Nucleus accumbens (tissue), 56 donors: ENCODE measurements around the gene FRMD1.

Source experiments
- DNase-seq, 56 donors: peaks; one replicate each; lab custom pipeline; 2025; lab: John Stamatoyannopoulos, UW

Gene FRMD1

DNA sequence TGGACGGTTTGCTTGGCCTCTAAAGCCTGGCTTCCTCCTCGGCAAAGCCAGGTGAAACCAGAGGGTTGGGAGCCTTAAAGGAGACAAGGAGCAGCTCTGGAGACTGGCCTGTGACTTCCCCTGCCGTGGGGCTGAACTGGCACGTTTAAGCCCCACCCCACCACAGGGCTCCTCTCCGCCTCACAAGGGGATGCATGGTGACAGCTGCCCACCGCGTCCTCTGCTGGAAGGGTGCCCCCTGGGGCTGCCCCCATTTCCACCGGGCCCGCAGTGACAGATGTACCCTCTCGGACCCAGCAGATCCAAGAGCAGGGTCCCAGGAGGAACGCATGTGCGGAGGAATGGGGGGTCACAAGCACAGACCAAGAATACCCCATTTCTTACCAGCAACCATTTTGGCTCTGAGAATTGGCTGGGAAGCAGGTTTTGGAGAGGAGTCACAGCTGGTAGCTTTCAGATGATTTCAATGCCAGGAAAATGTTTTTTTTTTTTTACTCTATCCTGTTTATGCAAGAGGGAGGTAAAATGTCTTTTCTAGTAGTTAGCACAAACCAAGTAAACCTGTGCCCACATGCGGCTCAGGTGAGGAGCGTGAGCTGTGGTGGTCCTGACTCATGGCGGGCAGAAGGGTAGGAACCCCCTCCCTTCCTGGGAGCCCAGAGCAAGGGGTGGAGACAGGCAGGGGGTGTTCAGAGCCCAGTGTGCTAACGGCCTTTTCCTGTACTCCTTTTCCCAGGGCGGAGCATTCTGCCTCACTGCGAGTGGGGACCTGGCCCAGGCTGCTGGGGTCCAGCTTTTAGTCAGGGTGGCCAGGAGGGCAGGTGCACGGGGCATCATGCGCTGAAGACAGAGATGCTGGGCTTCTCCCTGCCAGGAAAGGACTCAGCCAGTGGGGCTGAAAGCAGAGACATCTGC, 33.0 kb downstream of the FRMD1 start:
- no peak for DNase-seq

DNA sequence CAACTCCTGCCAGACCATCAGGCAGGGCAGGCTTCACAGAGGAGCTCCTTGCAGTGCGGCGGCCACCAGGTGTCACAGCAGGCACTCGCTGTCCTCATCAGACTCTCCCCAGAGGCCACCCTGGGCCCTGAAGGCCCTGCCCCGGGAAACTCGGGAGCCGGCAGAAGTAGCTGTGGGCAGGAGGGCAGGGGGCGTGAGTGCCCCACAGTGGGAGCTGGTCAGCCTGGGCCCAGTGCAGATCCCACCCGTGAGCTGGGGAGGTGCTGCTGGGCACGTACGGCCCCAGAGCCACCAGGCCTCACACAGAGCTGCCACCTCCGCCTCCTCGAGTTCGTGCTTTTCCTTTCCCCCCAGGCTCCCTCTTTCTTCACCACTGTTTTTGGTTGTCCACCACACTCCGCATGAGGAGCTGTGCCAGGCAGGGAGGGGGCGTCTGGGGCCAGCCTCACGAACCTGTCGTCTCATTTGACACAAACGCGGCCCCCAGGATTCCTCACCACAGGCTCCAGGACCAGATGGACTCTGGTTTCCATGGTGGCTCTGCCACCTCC, 33.8 kb downstream of the FRMD1 start:
- no peak for DNase-seq

GRCh38 chr6:168044521-168045130, 34.4 kb downstream of the FRMD1 start:
- DNase-seq: no peak

DNA sequence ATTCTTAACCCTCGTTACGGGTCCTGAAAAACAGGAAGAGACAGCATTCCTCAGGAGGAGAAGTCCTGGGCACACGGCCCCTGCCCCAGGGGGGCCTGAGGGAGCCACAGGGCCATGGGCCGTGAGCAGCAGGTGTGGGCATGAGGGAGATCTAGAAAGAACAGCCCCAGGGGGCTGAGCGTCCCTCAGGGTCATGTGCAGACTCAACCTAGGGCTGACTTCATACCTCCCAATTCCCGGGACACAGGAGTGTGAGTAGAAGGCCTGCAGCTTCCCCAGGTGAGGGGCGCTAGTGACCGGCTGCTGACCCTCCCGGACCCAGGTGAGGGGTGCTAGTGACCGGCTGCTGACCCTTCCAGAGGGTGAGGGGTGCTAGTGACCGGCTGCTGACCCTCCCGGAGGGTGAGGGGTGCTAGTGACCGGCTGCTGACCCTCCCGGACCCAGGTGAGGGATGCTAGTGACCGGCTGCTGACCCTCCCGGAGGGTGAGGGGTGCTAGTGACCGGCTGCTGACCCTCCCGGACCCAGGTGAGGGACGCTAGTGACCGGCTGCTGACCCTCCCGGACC, 35.1 kb downstream of the FRMD1 start:
- DNase-seq: no peak

DNA sequence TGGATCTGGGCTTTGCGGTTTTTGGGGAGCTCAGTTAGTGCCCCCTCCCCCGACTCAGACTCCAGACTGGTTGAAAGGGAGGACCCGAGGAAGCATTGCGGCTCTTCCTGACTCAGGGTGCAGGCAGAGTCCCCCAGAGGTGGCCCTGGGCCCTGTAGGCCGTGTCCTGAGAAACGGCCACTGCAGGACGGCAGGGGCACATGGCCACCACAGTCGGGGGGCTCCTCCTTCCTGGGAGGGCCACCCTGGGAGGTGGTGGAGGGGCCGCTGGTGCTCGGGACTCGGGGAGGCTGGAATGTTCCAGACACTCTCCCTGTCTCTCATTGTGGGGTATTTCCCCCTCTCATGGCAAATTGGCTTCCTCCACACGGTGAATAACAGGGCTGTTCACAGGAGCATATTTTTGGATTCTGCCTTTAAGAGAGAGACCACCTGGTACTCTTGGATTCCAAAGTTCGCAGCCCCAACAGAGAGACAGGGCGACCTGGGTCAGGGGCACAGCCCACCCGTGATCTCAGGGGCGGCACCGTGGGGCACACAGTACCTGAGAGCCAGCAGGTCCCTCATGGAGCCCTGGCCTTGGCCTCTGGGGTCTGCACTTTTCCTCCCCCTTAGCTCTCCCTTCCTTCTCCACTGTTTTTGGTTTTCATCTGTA, 35.7 kb downstream of the FRMD1 start:
- DNase-seq: no peak

GRCh38 chr6:168042426-168043192, 36.4 kb downstream of the FRMD1 start:
- DNase-seq: no peak

DNA sequence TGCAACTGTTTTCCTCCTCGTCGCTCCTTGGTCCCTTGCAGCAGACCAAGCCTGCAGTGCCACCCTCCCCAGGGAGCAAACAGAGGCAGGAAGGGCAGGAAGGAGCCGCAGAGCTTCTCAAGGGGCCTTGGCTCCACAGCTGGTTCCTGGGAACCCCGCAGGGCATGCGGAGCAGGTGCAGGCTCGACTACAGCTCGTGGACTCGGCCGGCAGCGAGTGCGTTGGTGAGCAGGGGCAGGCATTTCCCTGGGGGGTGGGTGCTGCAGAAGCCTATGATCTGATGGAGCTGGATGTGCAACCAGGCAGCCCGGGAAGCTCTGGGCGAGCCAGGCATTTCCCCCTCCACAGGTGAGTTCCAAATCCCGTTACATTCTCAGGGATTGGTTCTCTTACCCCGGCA, 37.1 kb downstream of the FRMD1 start:
- DNase-seq: no peak

GRCh38 chr6:168040856-168041496, 38.0 kb downstream of the FRMD1 start:
- no peak for DNase-seq

GRCh38 chr6:168039849-168040248, 39.2 kb downstream of the FRMD1 start:
- no peak for DNase-seq

DNA sequence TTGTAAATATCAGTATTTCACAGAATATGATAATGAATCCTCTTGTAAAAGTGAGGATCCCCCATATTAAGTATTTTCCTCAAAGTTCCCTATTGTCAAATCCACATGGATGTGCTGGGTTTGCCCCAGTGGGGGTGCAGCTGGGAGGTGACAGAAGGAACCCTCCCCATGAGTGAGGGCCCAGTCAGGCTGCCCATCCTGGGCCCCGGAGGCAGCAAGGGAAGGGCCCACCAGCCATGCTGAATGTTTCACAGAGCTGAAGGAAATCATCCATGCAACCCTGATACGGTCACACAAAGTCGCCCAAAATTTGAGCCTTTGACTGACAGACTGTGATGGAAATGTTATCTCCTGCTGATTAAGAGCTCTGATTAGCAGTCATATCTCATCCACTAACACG, 39.7 kb downstream of the FRMD1 start:
- no peak for DNase-seq

DNA sequence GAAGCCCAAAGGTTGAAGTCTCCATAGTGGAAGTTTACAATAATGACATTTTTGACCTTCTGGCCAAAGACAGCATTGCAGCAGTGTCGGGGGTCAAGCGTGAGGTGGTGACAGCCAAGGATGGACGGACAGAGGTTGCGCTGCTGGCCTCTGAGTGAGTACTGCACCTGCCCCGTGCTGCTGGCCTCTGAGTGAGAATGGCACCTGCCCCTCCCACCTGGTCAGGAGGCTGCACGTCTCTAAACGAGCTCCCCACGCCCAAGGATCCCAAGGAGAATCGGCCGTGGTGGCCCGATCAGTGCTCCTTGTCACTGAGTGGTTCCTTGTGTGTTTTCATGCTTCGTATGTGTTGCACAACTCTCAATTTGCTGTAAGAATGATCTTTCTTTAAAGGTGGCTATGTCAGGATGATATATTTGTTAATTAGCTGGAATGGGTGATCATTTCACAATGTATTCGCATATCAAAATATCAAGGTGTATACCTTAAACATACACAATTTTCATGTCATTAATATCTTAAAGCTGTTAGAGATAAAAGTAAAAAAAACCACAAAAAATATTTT, 40.4 kb downstream of the FRMD1 start:
- DNase-seq: no peak

DNA sequence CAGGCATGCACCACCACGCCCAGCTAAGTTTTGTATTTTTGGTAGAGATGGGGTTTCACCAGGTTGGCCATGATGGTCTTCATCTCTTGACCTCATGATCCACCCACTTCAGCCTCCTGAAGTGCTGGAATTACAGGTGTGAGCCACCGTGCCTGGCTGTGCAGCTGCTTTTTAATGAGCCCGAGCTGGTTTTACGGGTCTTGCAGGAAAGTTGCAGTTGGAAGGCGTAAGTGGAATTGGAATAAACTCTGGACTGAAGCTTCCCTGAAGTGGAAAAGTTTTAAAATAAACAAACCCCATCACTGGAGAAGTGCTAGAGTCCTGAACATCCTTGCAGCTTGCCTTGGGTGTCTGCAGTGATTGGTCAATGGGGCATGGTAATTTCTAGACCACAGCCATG, 41.2 kb downstream of the FRMD1 start:
- DNase-seq: no peak

DNA sequence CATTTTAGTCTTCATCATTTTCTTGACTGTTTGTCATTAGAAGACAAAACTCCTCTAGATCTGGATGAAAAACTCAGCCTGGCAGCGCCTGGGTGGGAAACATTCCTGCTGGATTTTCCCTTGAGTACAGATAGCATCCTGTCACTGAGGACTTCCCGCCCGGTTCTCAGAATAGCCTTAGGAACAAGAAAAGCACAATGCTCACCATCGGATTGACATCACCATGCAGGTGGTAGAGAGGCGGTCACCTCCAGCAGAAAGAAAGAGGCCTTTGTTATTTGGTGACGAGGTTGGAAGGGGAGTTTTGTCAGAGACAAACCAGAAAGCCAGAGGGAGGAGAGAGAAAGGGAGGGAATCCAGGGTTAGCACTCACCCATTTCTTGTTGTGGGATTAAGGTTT, 41.8 kb downstream of the FRMD1 start:
- DNase-seq: peak in 1 of 56 donors; percentile 33

DNA sequence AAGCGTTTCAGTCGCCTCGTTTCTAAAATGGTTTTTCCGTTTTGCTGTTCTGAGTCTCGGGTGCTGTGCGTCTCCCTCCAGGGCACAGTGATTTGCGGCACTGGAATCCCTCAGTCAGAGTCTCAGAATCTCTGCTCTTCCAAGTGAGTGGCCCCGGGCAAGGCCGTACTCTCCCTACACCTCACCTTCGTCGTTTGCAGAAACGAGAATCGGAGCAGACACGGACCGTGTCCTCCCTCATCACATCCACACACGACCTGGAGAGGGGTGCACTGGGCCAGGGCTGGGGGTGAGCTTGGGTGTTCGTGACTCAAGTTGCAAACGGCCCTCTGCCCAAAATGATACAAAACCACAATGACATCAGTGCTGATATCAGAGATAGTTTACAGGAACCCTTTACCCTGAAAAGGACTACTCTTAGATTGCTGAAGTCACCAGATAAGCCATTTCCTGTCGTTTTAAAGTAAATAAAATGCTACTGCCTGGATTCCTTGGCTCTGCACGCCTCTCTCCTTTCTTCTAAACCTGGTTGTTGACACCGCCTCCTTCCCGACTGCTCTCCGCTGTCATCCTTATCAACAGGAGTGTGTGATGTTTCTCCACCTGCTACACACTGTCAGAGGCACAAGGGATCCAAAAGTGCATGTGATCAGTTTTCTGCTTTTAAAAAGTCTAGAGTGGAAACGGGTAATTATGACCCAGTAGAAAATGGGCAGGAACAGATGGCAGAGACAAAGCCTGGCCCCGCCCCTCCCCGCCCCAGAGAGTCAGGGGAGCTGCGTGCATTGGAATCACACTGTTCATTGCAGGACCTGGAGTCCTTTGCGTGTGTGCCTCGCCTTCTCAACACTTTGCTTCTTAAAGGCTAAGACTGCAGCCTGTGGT, 43.1 kb downstream of the FRMD1 start:
- peak in 2 of 56 donors; percentile 50 to 61 for DNase-seq

GRCh38 chr6:168035098-168035660, 43.8 kb downstream of the FRMD1 start:
- DNase-seq: peak in 28 of 56 donors; percentile 20 to 72 (median 50)

- no peak for DNase-seq
Measured at GRCh38 chr6:168034537-168034936, 44.5 kb downstream of the FRMD1 start.

DNA sequence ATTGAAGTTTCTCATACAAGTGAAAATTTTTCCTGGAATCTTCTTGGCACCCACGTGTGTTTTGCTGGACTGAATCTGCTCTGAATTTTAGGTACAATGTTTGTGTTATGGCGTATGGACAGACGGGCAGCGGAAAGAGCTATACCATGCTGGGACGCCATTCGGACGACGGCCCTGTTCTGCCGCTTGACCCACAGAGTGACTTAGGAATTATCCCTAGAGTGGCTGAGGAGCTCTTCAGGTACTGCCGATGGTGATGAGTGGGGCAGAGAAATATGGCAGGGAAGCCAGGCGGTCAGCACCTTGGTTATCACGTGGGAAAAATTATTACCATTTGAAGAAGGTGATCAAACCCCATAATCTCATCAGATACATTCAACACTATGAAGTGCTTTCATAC, 45.2 kb downstream of the FRMD1 start:
- DNase-seq: no peak
